NCI-H1436 (cell line): ENCODE results near the gene GPR101.

ENCODE experiments used
- DNase-seq: peaks from one replicate; lab custom pipeline; 2025; lab: John Stamatoyannopoulos, UW

GPR101 gene

GRCh38 chrX:137033774-137034507 lies at the start of gene GPR101:
Gene GPR101 (minus strand): TSS chrX:137033995. CDS start chrX:137031674, 2,321 bp downstream.
- DNase-seq, result no peak

GRCh38 chrX:137081239-137081638 lies 47.4 kb upstream of the GPR101 start:
- DNase-seq, result no peak

- no peak for DNase-seq
Observed at GRCh38 chrX:137072396-137072795, 38.6 kb upstream of the GPR101 start.

- no peak for DNase-seq
Observed at GRCh38 chrX:137071596-137071995, 37.8 kb upstream of the GPR101 start.

- no peak for DNase-seq
Observed at GRCh38 chrX:137067147-137067546, 33.4 kb upstream of the GPR101 start.

- peak; percentile 63 for DNase-seq
Observed at GRCh38 chrX:137062915-137063617, 29.3 kb upstream of the GPR101 start.

- DNase-seq, result no peak
Observed at GRCh38 chrX:137058339-137059127, 24.7 kb upstream of the GPR101 start.

GRCh38 chrX:137052643-137053235 lies 18.9 kb upstream of the GPR101 start:
- peak; percentile 23 for DNase-seq

GRCh38 chrX:137051978-137052642 lies 18.3 kb upstream of the GPR101 start:
- peak; percentile 82 for DNase-seq

GRCh38 chrX:137044893-137045292 lies 11.1 kb upstream of the GPR101 start:
- no peak for DNase-seq

- DNase-seq, result no peak
Observed at GRCh38 chrX:137043736-137044135, 9.9 kb upstream of the GPR101 start.

- DNase-seq, result no peak
Observed at GRCh38 chrX:137041329-137041728, 7.5 kb upstream of the GPR101 start.

GRCh38 chrX:137040113-137040794 lies 6.5 kb upstream of the GPR101 start:
- DNase-seq, result no peak

- no peak for DNase-seq
Observed at GRCh38 chrX:137034508-137034872, 695 bp upstream of the GPR101 start.

GRCh38 chrX:137032841-137033773 lies 688 bp downstream of the GPR101 start:
- no peak for DNase-seq

- DNase-seq, result no peak
Observed at GRCh38 chrX:137032341-137032694, 1.5 kb downstream of the GPR101 start.

GRCh38 chrX:137031517-137032340 lies 2.1 kb downstream of the GPR101 start:
- peak; percentile 48 for DNase-seq

GRCh38 chrX:137031039-137031438 lies 2.8 kb downstream of the GPR101 start:
- DNase-seq, result no peak

- DNase-seq, result no peak
Observed at GRCh38 chrX:137028699-137029098, 5.1 kb downstream of the GPR101 start.
